ENCODE data around the gene CRMP1. TPM values are rescaled to one million over a fixed set of nuclear protein-coding genes. Genes with fewer than 3 reads are reported as not detected.

CRMP1 gene
- total and polyA plus RNA-seq, 2 of the 4 experiments (the other 2 are of a cell fraction), result 4.1 to 7.4 TPM

GRCh38 chr4:5884796-5885195, 8.1 kb downstream of the CRMP1 start:
- no peak overlapping the region for H3K4ac ChIP-seq (ENCODE audit: low read depth, low read length)
- no peak overlapping the region for H3K56ac ChIP-seq (ENCODE audit: extremely low read depth, insufficient read depth, low read length)
- no peak overlapping the region for H3K23ac ChIP-seq (ENCODE audit: low read depth, low read length)
- no peak overlapping the region for H2BK20ac ChIP-seq (ENCODE audit: low read depth, low read length)
- dilution Hi-C loops (cut with HindIII; ENCODE audit: low sequenced_read_pairs, unreplicated experiment) (no loop called here), intact Hi-C loops (cut with micrococcal nuclease) (loop anchor here (5.0 kb wide), 1 partner anchor 177 kb away; the partner anchor contains the start of gene EVC2), in situ Hi-C loops (cut with MboI; ENCODE audit: low sequenced_read_pairs) (no loop called here)
- H3K4me1 ChIP-seq (ENCODE audit: control insufficient read depth, insufficient read depth, low read length), result no peaks in the 10 kb centered on the region
- H3K36me3 ChIP-seq (ENCODE audit: control insufficient read depth, insufficient read depth, low read length), result no peaks in the 10 kb centered on the region
- no peak overlapping the region for H2BK120ac ChIP-seq (ENCODE audit: low read depth, low read length)
- no peak overlapping the region for H2BK15ac ChIP-seq (ENCODE audit: low read depth, low read length)
- H3K9me1 ChIP-seq (ENCODE audit: insufficient read depth, low read length), result no peaks in the 10 kb centered on the region
- no peak overlapping the region for H3K18ac ChIP-seq (ENCODE audit: low read depth, low read length)
- TF ChIP-seq POLR2A (IDR thresholded peaks at IDR 0.05; ENCODE audit: low read depth, low read length), result no peak
- TF ChIP-seq SMC3 (IDR thresholded peaks at IDR 0.05; ENCODE audit: low read depth, low read length), result no peak
- no peak overlapping the region for H2BK5ac ChIP-seq (ENCODE audit: low read depth, low read length, poor library complexity, severe bottlenecking)
- no peak overlapping the region for H3K9ac ChIP-seq (ENCODE audit: low read depth, low read length)
- H3K27ac ChIP-seq (ENCODE audit: insufficient read depth, low read length), result no peak overlapping the region
- no peak overlapping the region for H4K91ac ChIP-seq (ENCODE audit: insufficient read depth, low read depth, low read length)
- H3K79me1 ChIP-seq (ENCODE audit: low read depth in 1 of 2, low read length in 2 of 2), result no peaks in the 10 kb centered on the region
- H2AK5ac ChIP-seq (ENCODE audit: low read depth, low read length), result no peak overlapping the region
- ChIA-PET CTCF (no interaction called here), POLR2A (ENCODE audit: unreplicated experiment) (no interaction called here)
- H3K9me3 ChIP-seq (ENCODE audit: control insufficient read depth, insufficient read depth, low read length), result no peaks in the 10 kb centered on the region
- H2AFZ ChIP-seq (replicated peaks; ENCODE audit: low read length, poor library complexity), result no peak overlapping the region
- no peak overlapping the region for H4K5ac ChIP-seq (ENCODE audit: low read depth, low read length)
- no peak overlapping the region for H3K4me3 ChIP-seq (ENCODE audit: insufficient read depth, low read depth, low read length)
- peaks cover 18% of the 10 kb centered on the region for H3K27me3 ChIP-seq (ENCODE audit: control insufficient read depth, insufficient read depth, low read length)
- H3K14ac ChIP-seq (replicated peaks; ENCODE audit: low read depth, low read length), result no peak overlapping the region
- no peak overlapping the region for H2AK9ac ChIP-seq (replicated peaks; ENCODE audit: low read depth, low read length, poor library complexity)
- no peak for DNase-seq
- BruUV-seq (replicated peaks), result no TSS peak
- WGBS, 2 experiments (ENCODE audit: extremely low coverage in 2 of 2, insufficient read length in 1 of 2), result no CpG with 5 or more reads among the region's 7 CpGs
- ATAC-seq (ENCODE audit: low read depth), result no peak
- no peak overlapping the region for H4K8ac ChIP-seq (ENCODE audit: low read depth in 2 of 2, low read length in 2 of 2)
- no peak overlapping the region for H3K4me2 ChIP-seq (ENCODE audit: low read depth, low read length)
- no peaks in the 10 kb centered on the region; the same call in 1 of the 2 replicates for H4K20me1 ChIP-seq (ENCODE audit: insufficient read depth, low read length)
